GM18909 (cell line): ENCODE measurements around the gene APC2.
"Not testable (repeated sequence)": the region's sequence is repeated elsewhere in the genome, so short reads cannot be mapped to it uniquely, and the experiment has no call there.

ENCODE experiments used
- ATAC-seq: cut with Tn5 transposase; IDR thresholded peaks from one replicate; pipeline ENCODE4 v1.9.1; 2021; ENCODE audit warnings: mild to moderate bottlenecking; ENCODE audit not compliant: unreplicated experiment, poor library complexity

The APC2 gene

GRCh38 chr19:1412323-1412923 lies 37.5 kb upstream of the APC2 start:
- ATAC-seq: no peak

- ATAC-seq: no peak
Measured at GRCh38 chr19:1412995-1413800, 36.7 kb upstream of the APC2 start.

- no peak for ATAC-seq
Measured at GRCh38 chr19:1416014-1416841, 33.7 kb upstream of the APC2 start.

DNA sequence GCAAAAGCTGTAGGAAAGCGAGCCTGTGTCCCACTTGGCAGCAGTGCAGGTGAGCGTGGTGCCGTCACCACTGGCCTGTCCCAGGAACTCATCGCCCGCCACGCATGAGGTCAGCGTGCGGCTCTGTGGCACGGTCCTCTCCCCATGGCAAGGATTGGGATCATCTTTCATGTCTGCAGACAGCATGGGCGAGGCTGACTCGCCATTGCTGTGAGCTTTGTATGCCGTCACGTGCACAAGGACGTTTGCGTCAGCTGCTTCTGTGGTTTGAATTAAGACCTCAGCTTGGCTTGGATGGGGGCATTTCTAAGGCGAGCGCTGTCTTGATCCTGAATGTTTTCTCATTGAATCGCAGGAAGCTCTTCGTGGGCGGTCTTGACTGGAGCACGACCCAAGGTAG lies 32.8 kb upstream of the APC2 start:
- ATAC-seq: no peak

DNA sequence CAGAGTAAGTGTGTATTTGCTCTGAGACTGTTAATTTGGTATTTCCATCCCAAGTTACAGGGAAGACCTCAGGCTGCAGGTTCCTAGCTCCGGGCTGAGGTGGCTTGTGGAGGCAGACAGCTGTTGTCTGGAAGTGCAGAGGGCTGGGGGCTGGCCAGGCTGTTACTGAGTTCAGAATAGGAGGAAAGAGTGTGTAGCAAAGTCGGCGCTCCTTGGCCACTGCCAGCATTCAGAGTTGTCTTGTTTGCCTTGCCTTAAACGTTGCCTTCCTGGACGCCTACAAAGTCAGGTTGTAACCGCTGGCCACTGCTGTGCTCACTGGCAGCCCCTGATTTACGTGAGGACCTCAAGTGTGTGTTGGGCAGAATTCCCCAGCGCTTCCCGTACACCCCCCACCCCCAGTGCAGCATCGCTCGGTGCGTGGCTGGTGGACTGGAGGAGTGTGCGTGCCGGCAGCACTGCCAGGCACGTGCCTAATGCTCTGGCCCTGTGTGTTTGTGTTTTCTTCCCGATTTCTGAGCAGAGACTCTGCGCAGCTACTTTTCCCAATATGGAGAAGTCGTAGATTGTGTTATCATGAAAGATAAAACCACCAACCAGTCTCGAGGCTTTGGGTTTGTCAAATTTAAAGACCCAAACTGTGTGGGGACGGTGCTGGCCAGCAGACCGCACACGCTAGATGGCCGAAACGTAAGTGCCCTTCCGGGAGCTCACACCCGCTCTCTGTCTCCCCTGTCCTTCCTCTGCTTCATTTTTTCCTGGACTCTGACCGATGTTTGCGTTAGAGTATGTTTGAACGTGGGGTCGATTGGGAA lies 32.0 kb upstream of the APC2 start:
- no peak for ATAC-seq

- no peak for ATAC-seq
Measured at GRCh38 chr19:1418496-1418775, 31.5 kb upstream of the APC2 start.

GRCh38 chr19:1418951-1419738 lies 30.8 kb upstream of the APC2 start:
- no peak for ATAC-seq

DNA sequence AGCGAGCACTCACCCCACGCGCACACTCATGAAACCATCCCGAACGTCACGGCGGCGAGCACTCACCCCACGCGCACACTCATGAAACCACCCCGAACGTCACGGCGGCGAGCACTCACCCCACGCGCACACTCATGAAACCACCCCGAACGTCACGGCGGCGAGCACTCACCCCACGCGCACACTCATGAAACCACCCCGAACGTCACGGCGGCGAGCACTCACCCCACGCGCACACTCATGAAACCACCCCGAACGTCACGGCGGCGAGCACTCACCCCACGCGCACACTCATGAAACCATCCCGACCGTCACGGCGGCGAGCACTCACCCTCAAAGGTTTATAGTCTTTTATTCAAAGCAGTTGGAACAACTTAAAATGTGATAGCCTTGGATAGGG lies 29.8 kb upstream of the APC2 start:
- not testable (repeated sequence) for ATAC-seq

- no peak for ATAC-seq
Measured at GRCh38 chr19:1420590-1420989, 29.3 kb upstream of the APC2 start.

- no peak for ATAC-seq
Measured at GRCh38 chr19:1421218-1421957, 28.5 kb upstream of the APC2 start.

DNA sequence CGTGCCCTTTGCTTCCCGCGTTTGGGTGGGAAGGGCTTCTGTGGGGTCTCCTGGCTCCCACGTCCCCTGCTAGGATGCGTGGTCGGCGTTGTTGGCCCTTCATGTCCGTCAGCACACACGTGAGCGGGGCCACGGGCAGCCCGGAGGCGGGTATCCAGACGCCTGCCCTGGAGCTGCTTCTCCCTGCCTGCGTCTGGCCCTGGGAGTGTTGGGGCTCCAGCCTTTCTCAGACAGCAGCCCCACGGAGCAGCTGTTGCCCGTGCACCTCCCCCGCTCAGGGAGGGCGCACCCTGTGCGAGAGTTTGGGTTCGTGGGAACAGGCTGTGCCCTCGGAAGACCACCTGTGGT lies 28.0 kb upstream of the APC2 start:
- no peak for ATAC-seq

GRCh38 chr19:1422360-1422759 lies 27.6 kb upstream of the APC2 start:
- no peak for ATAC-seq

DNA sequence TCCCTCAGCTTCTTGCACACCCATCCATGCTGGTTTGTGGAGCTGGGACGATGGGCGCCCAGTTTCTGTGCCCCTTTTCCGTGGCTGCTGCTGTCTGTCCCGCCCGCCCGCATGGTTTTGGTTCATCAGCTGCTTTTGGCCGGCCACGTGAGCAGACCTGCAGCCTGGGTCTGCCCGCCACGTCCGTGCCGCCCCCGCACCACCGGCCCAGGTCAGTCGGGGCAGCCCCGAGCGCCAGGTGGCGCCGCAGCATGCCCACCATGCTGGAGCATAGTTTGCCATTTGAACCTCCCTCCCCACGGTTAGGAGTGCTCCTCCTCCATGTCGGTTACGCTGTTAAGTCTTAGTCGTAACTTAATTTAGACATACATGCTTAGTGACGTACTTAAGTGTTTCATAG lies 27.0 kb upstream of the APC2 start:
- ATAC-seq: no peak

- ATAC-seq: no peak
Measured at GRCh38 chr19:1423436-1424191, 26.3 kb upstream of the APC2 start.

DNA sequence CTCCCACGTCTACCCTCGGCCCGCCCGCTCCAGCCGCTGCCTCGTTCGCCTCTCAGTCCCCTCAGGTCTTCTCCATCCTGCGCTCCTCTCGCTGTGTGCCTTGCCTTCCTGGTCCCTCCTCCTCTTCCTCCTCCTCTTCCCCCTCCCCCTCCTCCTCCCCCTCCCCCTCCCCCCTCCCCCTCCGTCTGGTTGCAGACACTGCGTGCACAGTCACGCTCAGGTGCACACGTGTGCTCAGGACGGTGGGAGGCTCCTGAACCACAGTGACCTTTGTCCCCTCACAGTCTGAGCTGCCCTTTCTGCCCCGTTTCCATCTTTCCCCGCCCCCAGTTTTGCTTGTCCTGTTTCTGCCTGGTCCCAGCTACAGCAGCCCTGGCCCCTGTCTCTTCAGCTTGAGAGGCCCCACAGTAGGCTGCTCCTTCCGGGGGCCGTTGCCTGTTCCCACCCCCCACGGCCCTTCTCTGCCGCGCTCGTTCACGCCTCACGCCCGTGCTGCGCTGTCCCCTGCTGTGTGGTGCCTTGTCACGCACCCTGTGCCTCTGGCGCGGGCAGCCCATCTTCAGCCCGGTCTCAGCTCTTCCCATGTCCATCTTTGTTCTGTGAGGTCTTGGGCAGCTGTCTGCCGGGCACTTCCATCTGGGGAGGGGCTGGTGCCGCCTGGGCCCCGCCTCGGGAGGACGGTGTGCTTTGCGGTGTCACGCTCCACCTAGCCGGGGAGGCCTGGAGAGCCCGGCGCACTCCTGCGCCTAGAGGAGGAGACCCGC lies 25.5 kb upstream of the APC2 start:
- no peak for ATAC-seq

- ATAC-seq: no peak
Measured at GRCh38 chr19:1425102-1425837, 24.7 kb upstream of the APC2 start.

GRCh38 chr19:1425902-1426301 lies 24.0 kb upstream of the APC2 start:
- no peak for ATAC-seq
